Stomach (tissue), 4 donors: ENCODE data around the gene POLG2.

ENCODE experiments used
- CTCF ChIP-seq, 7 experiments: fragments of 450-650 bp in 4 of 7; fragments of 200-600 bp in 3 of 7; sonication (generic) in 3 of 7; IDR thresholded peaks; one replicate each; pipeline ENCODE4 v1.5.1; 2016 to 2019; ENCODE audit warnings: antibody characterized with exemption in 7 of 7, control low read depth in 2 of 7, mild to moderate bottlenecking in 1 of 7
- EP300 ChIP-seq: sonication (generic); formaldehyde crosslinking; IDR thresholded peaks from one replicate; pipeline ENCODE4 v1.6.1; 2017; ENCODE audit warnings: antibody characterized with exemption
- POLR2A ChIP-seq, 4 donors: fragments of 450-650 bp; IDR thresholded peaks; one replicate each; pipeline ENCODE4 v1.6.1; 2016; ENCODE audit warnings: antibody characterized with exemption in 4 of 4, control low read depth in 2 of 4, mild to moderate bottlenecking in 1 of 4, moderate library complexity in 1 of 4

GRCh38 chr17:64519601-64520000 is 22.7 kb upstream of the POLG2 start:
- no peak for TF ChIP-seq EP300
- no peak for TF ChIP-seq CTCF (IDR thresholded peaks at IDR 0.05)
- TF ChIP-seq POLR2A (IDR thresholded peaks at IDR 0.05) = no peak
